A673 (cell line): ENCODE measurements around the gene SERTAD1. TPM values are rescaled to one million over a fixed set of nuclear protein-coding genes. Genes with fewer than 3 reads are reported as not detected.

Experiments used
- BruUV-seq: library from RNA; stranded (reverse); fragments of 400-500 nt; replicated peaks from 2 replicates; lab custom pipeline; 2021; lab: Mats Ljungman, UMichigan
- CTCF ChIA-PET: fragments of 300-600 bp; sonication (Branson Sonifier 250); formaldehyde crosslinking; loops from one replicate; lab custom pipeline; 2022; ENCODE audit warnings: antibody characterized with exemption; lab: Charles Lee
- POLR2A ChIA-PET: fragments of 300-600 bp; sonication (Branson Sonifier 250); formaldehyde crosslinking; loops from one replicate; lab custom pipeline; 2022; ENCODE audit warnings: antibody characterized with exemption; ENCODE audit not compliant: low non-redundant PET; lab: Charles Lee
- DNase-seq: peaks from one replicate; pipeline ENCODE4 v3.0.0-alpha.2; 2015; ENCODE audit warnings: low spot score
- H3K27ac ChIP-seq: fragments of 200-600 bp; sonication (generic); 2 replicates; pipeline ENCODE4 v1.5.1; 2016; ENCODE audit warnings: mixed run types, low read depth, mild to moderate bottlenecking, mixed read lengths, antibody characterized with exemption, low read length; ENCODE audit not compliant: poor library complexity, severe bottlenecking
- H3K27me3 ChIP-seq: fragments of 200-600 bp; sonication (generic); replicated peaks from 2 replicates; pipeline ENCODE4 v1.6.1; 2017; ENCODE audit warnings: mixed run types, low read depth, mild to moderate bottlenecking, mixed read lengths, antibody characterized with exemption, low read length; ENCODE audit not compliant: insufficient read depth, poor library complexity
- H3K36me3 ChIP-seq: fragments of 200-600 bp; sonication (generic); 2 replicates; pipeline ENCODE4 v1.6.1; 2016; ENCODE audit warnings: mixed run types, mild to moderate bottlenecking, mixed read lengths, antibody characterized with exemption, low read length; ENCODE audit not compliant: insufficient read depth, poor library complexity, severe bottlenecking
- H3K4me1 ChIP-seq: fragments of 200-600 bp; sonication (generic); 2 replicates; pipeline ENCODE4 v1.6.1; 2017; ENCODE audit warnings: mixed run types, mild to moderate bottlenecking, mixed read lengths, antibody characterized with exemption, low read length; ENCODE audit not compliant: insufficient read depth, poor library complexity, severe bottlenecking
- H3K4me3 ChIP-seq: fragments of 200-600 bp; sonication (generic); 2 replicates; pipeline ENCODE4 v1.5.1; 2016; ENCODE audit warnings: low read depth, mixed run types, mild to moderate bottlenecking, mixed read lengths, low read length; ENCODE audit not compliant: poor library complexity, severe bottlenecking
- H3K9me3 ChIP-seq: fragments of 200-600 bp; sonication (generic); 2 replicates; pipeline ENCODE4 v1.6.1; 2016; ENCODE audit warnings: mixed run types, low read depth, mild to moderate bottlenecking, mixed read lengths, antibody characterized with exemption, low read length; ENCODE audit not compliant: poor library complexity, severe bottlenecking
- EZH2 ChIP-seq: fragments of 200-600 bp; sonication (generic); IDR thresholded peaks from 2 replicates; pipeline ENCODE4 v1.6.1; 2017; ENCODE audit warnings: borderline replicate concordance, low read depth, mild to moderate bottlenecking, mixed read lengths, antibody characterized with exemption, low read length; ENCODE audit not compliant: poor library complexity, severe bottlenecking
- intact Hi-C: fragments of 100-400 bp; cut with micrococcal nuclease; formaldehyde crosslinking; loops from one replicate; pipeline ENCODE4 v1.10.0; 2022; ENCODE audit not compliant: unreplicated experiment
- total RNA-seq: library from RNA; stranded (reverse); gene quantifications from 2 replicates; pipeline ENCODE4 v1.2.3, GENCODE V29; 2021
- TF ChIP-seq, protein P1 (sequence below): fragments of 300-800, 200-600 bp; sonication (generic); conservative IDR thresholded peaks from 2 replicates; pipeline ENCODE4 v1.5.1; 2017; ENCODE audit warnings: low read depth, mild to moderate bottlenecking, antibody characterized with exemption, low read length, moderate library complexity, mixed read lengths

The SERTAD1 gene
- total RNA-seq, 1 experiment from 2014 or later = 16.5 TPM

DNA sequence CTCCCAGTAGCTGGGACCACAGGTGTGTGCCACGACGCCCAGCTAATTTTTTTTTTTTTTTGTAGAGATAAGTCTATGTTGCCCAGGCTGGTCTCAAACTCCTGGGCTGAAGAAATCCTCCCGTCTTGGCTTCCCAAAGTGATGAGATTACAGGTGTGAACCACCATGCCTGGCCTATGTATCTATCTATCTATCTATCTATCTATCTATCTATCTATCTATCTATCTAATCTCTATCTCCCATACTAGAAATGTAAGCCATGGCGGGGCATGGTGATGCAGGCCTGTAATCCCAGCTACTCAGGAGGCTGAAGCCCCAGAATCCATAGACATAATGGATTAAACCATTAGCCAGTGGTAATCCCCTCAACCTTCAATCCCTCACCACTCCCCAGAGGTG lies 24.9 kb upstream of the SERTAD1 start:
- POLR2A ChIA-PET = no interaction called here

DNA sequence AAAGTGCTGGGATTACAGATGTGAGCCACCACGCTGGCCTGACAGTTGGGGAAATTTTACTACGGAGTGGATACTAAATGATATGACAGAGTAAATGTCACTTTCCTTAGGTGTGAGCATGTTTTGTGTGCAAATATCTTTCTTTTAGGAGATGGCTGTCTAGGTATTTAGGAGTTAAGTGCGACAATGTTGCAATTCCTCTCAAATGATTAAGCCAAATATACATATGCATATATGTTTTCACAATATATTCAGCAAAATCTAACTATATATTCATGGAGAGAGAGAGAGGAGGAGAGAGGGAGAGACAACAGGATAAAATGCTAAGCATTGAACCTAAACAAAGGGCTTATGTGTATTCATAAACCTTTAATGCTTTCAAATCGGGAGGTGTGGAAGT lies 23.7 kb upstream of the SERTAD1 start:
- H3K36me3 ChIP-seq = no peaks in the 10 kb centered on the region
- peaks cover 10% of the 10 kb centered on the region for H3K4me1 ChIP-seq
- H3K9me3 ChIP-seq = no peaks in the 10 kb centered on the region
- intact Hi-C loops = no loop called here
- DNase-seq = no peak
- TF ChIP-seq, protein P1, sequence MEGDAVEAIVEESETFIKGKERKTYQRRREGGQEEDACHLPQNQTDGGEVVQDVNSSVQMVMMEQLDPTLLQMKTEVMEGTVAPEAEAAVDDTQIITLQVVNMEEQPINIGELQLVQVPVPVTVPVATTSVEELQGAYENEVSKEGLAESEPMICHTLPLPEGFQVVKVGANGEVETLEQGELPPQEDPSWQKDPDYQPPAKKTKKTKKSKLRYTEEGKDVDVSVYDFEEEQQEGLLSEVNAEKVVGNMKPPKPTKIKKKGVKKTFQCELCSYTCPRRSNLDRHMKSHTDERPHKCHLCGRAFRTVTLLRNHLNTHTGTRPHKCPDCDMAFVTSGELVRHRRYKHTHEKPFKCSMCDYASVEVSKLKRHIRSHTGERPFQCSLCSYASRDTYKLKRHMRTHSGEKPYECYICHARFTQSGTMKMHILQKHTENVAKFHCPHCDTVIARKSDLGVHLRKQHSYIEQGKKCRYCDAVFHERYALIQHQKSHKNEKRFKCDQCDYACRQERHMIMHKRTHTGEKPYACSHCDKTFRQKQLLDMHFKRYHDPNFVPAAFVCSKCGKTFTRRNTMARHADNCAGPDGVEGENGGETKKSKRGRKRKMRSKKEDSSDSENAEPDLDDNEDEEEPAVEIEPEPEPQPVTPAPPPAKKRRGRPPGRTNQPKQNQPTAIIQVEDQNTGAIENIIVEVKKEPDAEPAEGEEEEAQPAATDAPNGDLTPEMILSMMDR = no peak
- no peak for TF ChIP-seq EZH2
- ChIA-PET POLR2A (no interaction called here), CTCF (no interaction called here)
- H3K27ac ChIP-seq = no peak overlapping the region
- no peak overlapping the region for H3K4me3 ChIP-seq
- no TSS peak for BruUV-seq
- no peaks in the 10 kb centered on the region for H3K27me3 ChIP-seq

More for the DNA sequence above, 24.9 kb upstream of the SERTAD1 start:
- Histone ChIP-seq H3K27ac (no peak overlapping the region), H3K4me3 (no peak overlapping the region), H3K27me3 (no peaks in the 10 kb centered on the region), H3K4me1 (peaks cover 1% of the 10 kb centered on the region), H3K9me3 (no peaks in the 10 kb centered on the region), H3K36me3 (no peaks in the 10 kb centered on the region)
- BruUV-seq = no TSS peak
- DNase-seq = no peak
- CTCF ChIA-PET = no interaction called here
- TF ChIP-seq, protein P1 = no peak
- TF ChIP-seq EZH2 = no peak
- intact Hi-C loops = no loop called here

DNA sequence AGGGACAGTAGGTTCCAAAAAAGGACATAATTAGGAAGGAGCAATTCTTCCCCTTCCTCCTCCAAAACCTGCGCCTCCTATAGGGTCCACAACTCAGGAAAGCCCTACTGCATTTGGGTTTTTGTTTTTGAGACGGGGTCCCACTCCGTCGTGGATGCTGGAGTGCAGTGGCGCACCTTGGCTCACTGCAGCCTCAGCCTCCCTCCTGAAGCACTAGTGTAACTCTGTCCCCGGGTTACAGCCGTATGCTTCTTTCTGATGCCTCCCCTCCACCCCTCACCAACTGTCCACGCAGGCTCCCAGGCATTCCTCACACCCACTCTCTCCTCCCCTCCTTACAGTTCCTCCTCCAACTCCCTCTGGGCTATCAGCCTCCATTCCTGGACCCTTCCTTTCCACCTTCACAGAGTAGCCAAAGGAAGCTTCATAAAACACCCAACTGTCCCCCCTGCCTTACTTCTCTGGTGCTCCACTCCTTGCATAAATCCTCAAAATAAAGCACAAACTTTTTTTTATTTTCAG lies 20.5 kb upstream of the SERTAD1 start:
- no TSS peak for BruUV-seq
- intact Hi-C loops = no loop called here
- no peak for DNase-seq
- H3K27ac ChIP-seq = no peak overlapping the region
- H3K9me3 ChIP-seq = no peaks in the 10 kb centered on the region
- TF ChIP-seq EZH2 = no peak
- TF ChIP-seq, protein P1 = no peak
- ChIA-PET POLR2A (no interaction called here), CTCF (no interaction called here)
- no peaks in the 10 kb centered on the region for H3K27me3 ChIP-seq
- H3K4me3 ChIP-seq = no peak overlapping the region
- peaks cover 11% of the 10 kb centered on the region for H3K36me3 ChIP-seq
- peaks cover 22% of the 10 kb centered on the region for H3K4me1 ChIP-seq
